ENCODE results near the gene RAB3GAP1. TPM values are rescaled to one million over a fixed set of nuclear protein-coding genes. Genes with fewer than 3 reads are reported as not detected.

RAB3GAP1 gene
- total RNA-seq, 1 donor from 2014 or later: 25.4 TPM

- no peak for DNase-seq (ENCODE audit: low read depth)
- TF ChIP-seq, protein P1, sequence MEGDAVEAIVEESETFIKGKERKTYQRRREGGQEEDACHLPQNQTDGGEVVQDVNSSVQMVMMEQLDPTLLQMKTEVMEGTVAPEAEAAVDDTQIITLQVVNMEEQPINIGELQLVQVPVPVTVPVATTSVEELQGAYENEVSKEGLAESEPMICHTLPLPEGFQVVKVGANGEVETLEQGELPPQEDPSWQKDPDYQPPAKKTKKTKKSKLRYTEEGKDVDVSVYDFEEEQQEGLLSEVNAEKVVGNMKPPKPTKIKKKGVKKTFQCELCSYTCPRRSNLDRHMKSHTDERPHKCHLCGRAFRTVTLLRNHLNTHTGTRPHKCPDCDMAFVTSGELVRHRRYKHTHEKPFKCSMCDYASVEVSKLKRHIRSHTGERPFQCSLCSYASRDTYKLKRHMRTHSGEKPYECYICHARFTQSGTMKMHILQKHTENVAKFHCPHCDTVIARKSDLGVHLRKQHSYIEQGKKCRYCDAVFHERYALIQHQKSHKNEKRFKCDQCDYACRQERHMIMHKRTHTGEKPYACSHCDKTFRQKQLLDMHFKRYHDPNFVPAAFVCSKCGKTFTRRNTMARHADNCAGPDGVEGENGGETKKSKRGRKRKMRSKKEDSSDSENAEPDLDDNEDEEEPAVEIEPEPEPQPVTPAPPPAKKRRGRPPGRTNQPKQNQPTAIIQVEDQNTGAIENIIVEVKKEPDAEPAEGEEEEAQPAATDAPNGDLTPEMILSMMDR (conservative IDR thresholded peaks at IDR 0.05; ENCODE audit: low read depth, low read length): no peak
- no peak overlapping the region for H3K4me3 ChIP-seq (ENCODE audit: low read depth, low read length)
Observed at GRCh38 chr2:135124924-135125886, 73.1 kb downstream of the RAB3GAP1 start.

- no peak overlapping the region for H3K4me3 ChIP-seq (ENCODE audit: low read depth, low read length)
- TF ChIP-seq, protein P1 (conservative IDR thresholded peaks at IDR 0.05; ENCODE audit: low read depth, low read length): no peak
- DNase-seq (ENCODE audit: low read depth): no peak
Observed at GRCh38 chr2:135125940-135126339, 73.8 kb downstream of the RAB3GAP1 start.

- H3K4me3 ChIP-seq (ENCODE audit: low read depth, low read length): no peak overlapping the region
- no peak for DNase-seq (ENCODE audit: low read depth)
- TF ChIP-seq, protein P1 (conservative IDR thresholded peaks at IDR 0.05; ENCODE audit: low read depth, low read length): no peak
Observed at GRCh38 chr2:135130751-135131150, 78.7 kb downstream of the RAB3GAP1 start.

DNA sequence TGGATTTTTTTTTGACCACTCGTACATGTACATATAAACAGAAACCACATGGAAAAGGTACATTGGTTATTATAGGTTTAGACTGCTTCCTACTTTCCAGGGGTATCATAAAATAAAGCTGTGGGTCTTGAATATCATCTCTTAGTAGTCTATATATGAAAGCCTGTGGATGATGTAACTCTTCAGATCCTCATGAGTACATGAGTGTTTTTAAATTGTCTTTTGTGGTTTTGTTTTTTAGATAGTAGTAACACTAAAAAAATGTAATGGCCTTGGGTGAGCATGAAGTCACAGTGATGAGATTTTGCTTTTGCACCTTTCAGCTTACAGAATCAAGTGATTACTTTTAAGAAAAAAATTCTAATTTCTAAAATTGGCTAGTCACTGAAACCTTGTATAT is 80.2 kb downstream of the RAB3GAP1 start:
- TF ChIP-seq, protein P1 (conservative IDR thresholded peaks at IDR 0.05; ENCODE audit: low read depth, low read length): no peak
- H3K4me3 ChIP-seq (ENCODE audit: low read depth, low read length): no peak overlapping the region
- DNase-seq (ENCODE audit: low read depth): no peak

GRCh38 chr2:135140606-135141005 is 88.5 kb downstream of the RAB3GAP1 start:
- H3K4me3 ChIP-seq (ENCODE audit: low read depth, low read length): no peak overlapping the region
- no peak for DNase-seq (ENCODE audit: low read depth)
- TF ChIP-seq, protein P1 (conservative IDR thresholded peaks at IDR 0.05; ENCODE audit: low read depth, low read length): no peak

DNA sequence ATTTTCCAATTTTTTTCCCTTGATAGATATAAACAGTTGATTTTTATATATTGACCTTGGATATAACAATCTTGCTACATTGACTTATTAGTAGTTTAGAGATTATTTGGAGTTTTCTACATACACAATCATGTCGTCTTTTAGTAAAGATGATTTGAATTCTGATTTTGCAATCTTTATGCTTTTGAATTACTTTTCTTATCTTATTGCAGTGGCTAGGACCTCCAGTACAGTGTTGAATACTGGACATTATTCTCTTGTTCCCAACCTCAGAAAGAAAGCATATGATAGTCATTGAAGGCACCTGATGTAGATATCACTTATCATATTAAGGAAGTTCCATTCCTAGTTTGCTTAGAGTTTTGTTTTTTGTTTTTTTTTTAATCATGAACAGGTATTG is 90.2 kb downstream of the RAB3GAP1 start:
- no peak overlapping the region for H3K4me3 ChIP-seq (ENCODE audit: low read depth, low read length)
- TF ChIP-seq, protein P1 (conservative IDR thresholded peaks at IDR 0.05; ENCODE audit: low read depth, low read length): no peak
- no peak for DNase-seq (ENCODE audit: low read depth)

Data from epithelial cell of proximal tubule (primary cell).